ENCODE data around the gene NCOA1. TPM values are rescaled to one million over a fixed set of nuclear protein-coding genes. Genes with fewer than 3 reads are reported as not detected.

Gene NCOA1
- total and polyA plus RNA-seq, 10 of the 15 experiments (the other 5 are each of a cell fraction or from before 2014, with no cell fraction given) = 1.8 to 35.6 (median 6.1) TPM

DNA sequence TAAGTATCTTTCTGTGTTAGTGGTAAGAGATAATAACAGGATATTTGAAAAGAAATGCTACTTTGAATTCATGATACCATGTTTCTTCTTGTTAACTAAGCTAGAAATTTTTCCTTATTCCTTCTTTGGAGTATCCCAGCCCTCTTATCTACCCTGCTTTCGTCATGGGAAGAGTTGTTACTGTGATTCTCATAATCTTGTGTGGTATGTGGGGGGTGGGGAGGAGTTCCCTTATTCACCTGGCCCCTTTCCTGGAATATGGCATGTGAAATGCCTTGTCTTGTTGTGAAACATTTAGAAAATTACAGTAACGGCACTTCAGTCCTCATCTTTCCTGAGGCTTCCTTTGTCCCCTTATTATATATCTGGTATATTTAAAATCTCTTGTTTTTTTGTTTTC, 129.9 kb downstream of the NCOA1 start:
- BruUV-seq (replicated peaks) = no TSS peak
- FAIRE-seq = no peak
- ChIA-PET RAD21 (ENCODE audit: unreplicated experiment) (no interaction called here), SMC1A (ENCODE audit: uncharacterized antibody, unreplicated experiment) (interaction anchor here (0.7 to 1.1 kb wide), 5 partner anchors 8 to 771 kb away, joined by 3 to 4 read pairs (median 3); no protein-coding TSS in a partner anchor), CTCF (no interaction called here), POLR2A (interaction anchor here (0.6 kb wide), 1 partner anchor 672 kb away, joined by 3 read pairs; no protein-coding TSS in a partner anchor)
- H3K27ac ChIP-seq (ENCODE audit: control insufficient read depth, insufficient read depth) = no peak overlapping the region
- no peaks in the 10 kb centered on the region for H3K4me1 ChIP-seq (ENCODE audit: control insufficient read depth, insufficient read depth, low read length)
- H3K4me2 ChIP-seq (ENCODE audit: control insufficient read depth, insufficient read depth) = no peak overlapping the region
- ATAC-seq = no peak
- no peak overlapping the region for H2AFZ ChIP-seq (ENCODE audit: control insufficient read depth, low read depth, low read length)
- no peaks in the 10 kb centered on the region for H3K9me3 ChIP-seq (replicated peaks; ENCODE audit: control insufficient read depth, insufficient read depth, low read length)
- DNase-seq (ENCODE audit: low read depth, low spot score) = no peak
- intact Hi-C loops (cut with micrococcal nuclease; ENCODE audit: unreplicated experiment) = no loop called here
- no peaks in the 10 kb centered on the region for H4K20me1 ChIP-seq (ENCODE audit: control insufficient read depth, insufficient read depth)
- H3K79me2 ChIP-seq (ENCODE audit: control insufficient read depth, insufficient read depth, low read length) = no peaks in the 10 kb centered on the region
- no peak overlapping the region for H3K4me3 ChIP-seq
- H3K9ac ChIP-seq (ENCODE audit: control insufficient read depth, insufficient read depth, low read length) = no peak overlapping the region
- 94% methylated on average over 2 of the region's 2 CpGs for WGBS (ENCODE audit: insufficient coverage, insufficient replicate concordance, low lambda C conversion rate, missing lambda C conversion rate)
- no peaks in the 10 kb centered on the region for H3K27me3 ChIP-seq (replicated peaks in 1 of 2; ENCODE audit: control insufficient read depth in 2 of 2, insufficient read depth in 2 of 2, low read length in 1 of 2)
- H3K36me3 ChIP-seq (ENCODE audit: control insufficient read depth in 2 of 2, insufficient read depth in 2 of 2, low read length in 1 of 2) = no peaks in the 10 kb centered on the region; a peak in 3 of 4 replicates
- in situ Hi-C loops (cut with MboI) = no loop called here
- TF ChIP-seq, protein P1, sequence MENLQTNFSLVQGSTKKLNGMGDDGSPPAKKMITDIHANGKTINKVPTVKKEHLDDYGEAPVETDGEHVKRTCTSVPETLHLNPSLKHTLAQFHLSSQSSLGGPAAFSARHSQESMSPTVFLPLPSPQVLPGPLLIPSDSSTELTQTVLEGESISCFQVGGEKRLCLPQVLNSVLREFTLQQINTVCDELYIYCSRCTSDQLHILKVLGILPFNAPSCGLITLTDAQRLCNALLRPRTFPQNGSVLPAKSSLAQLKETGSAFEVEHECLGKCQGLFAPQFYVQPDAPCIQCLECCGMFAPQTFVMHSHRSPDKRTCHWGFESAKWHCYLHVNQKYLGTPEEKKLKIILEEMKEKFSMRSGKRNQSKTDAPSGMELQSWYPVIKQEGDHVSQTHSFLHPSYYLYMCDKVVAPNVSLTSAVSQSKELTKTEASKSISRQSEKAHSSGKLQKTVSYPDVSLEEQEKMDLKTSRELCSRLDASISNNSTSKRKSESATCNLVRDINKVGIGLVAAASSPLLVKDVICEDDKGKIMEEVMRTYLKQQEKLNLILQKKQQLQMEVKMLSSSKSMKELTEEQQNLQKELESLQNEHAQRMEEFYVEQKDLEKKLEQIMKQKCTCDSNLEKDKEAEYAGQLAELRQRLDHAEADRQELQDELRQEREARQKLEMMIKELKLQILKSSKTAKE (IDR thresholded peaks at IDR 0.05; ENCODE audit: low read depth, poor library complexity, severe bottlenecking) = no peak
- TF ChIP-seq NFIC (IDR thresholded peaks at IDR 0.05; ENCODE audit: low read depth, low read length) = no peak
- no peak for TF ChIP-seq MEF2A (IDR thresholded peaks at IDR 0.05; ENCODE audit: insufficient read depth, low read depth, low read length)
- TF ChIP-seq NR2C1 (IDR thresholded peaks at IDR 0.05) = no peak
- no peak for TF ChIP-seq E2F8 (IDR thresholded peaks at IDR 0.05; ENCODE audit: low read depth, partially characterized antibody)
- TF ChIP-seq EZH2 (IDR thresholded peaks at IDR 0.05; ENCODE audit: borderline replicate concordance, control insufficient read depth, low read depth, low read length) = no peak
- no peak for TF ChIP-seq SMAD1 (IDR thresholded peaks at IDR 0.05; ENCODE audit: low read depth, partially characterized antibody)
- no peak for TF ChIP-seq CREB1 (IDR thresholded peaks at IDR 0.05; ENCODE audit: low read depth)
- TF ChIP-seq, protein P2, sequence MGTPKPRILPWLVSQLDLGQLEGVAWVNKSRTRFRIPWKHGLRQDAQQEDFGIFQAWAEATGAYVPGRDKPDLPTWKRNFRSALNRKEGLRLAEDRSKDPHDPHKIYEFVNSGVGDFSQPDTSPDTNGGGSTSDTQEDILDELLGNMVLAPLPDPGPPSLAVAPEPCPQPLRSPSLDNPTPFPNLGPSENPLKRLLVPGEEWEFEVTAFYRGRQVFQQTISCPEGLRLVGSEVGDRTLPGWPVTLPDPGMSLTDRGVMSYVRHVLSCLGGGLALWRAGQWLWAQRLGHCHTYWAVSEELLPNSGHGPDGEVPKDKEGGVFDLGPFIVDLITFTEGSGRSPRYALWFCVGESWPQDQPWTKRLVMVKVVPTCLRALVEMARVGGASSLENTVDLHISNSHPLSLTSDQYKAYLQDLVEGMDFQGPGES (IDR thresholded peaks at IDR 0.05) = no peak
- TF ChIP-seq ZNF622 (IDR thresholded peaks at IDR 0.05) = no peak
- TF ChIP-seq CHD2 (IDR thresholded peaks at IDR 0.05; ENCODE audit: borderline replicate concordance, low read depth, low read length) = no peak
- TF ChIP-seq ZNF687 (IDR thresholded peaks at IDR 0.05) = no peak

Measured in GM12878 (cell line).